ENCODE data around the gene TBC1D1. TPM values are rescaled to one million over a fixed set of nuclear protein-coding genes. Genes with fewer than 3 reads are reported as not detected.

TBC1D1 gene
- total RNA-seq, 1 donor from 2014 or later = 96.0 TPM

GRCh38 chr4:37977471-37978247 lies 86.8 kb downstream of the TBC1D1 start:
- Histone ChIP-seq H3K9me3 (no peaks in the 10 kb centered on the region), H3K27me3 (no peaks in the 10 kb centered on the region), H3K27ac (peak overlapping the region; percentile 98), H3K4me1 (peaks cover 31% of the 10 kb centered on the region), H3K36me3 (no peaks in the 10 kb centered on the region), H3K4me3 (peak overlapping the region; percentile 90 to 96)
- intact Hi-C loops (cut with DNase I) = loop anchor here (10.0 kb wide), 3 partner anchors 57 to 887 kb away; partner anchors contain the start of genes FAM114A1 and TBC1D1
- TF ChIP-seq CTCF (IDR thresholded peaks at IDR 0.05) (peak; percentile 31 to 50 (median 39)), POLR2AphosphoS5 (IDR thresholded peaks at IDR 0.05; ENCODE audit: insufficient read depth in 1 of 2, low read depth in 1 of 2) (peak in 1 of 2 donors; percentile 65), POLR2A (IDR thresholded peaks at IDR 0.05) (no peak)
- DNase-seq (ENCODE audit: extremely low spot score in 2 of 2) = no peak

- peak overlapping the region; percentile 98 for H3K27ac ChIP-seq
- no peaks in the 10 kb centered on the region for H3K9me3 ChIP-seq
- intact Hi-C loops (cut with DNase I) = loop anchor here (10.0 kb wide), 3 partner anchors 56 to 886 kb away; partner anchors contain the start of genes FAM114A1 and TBC1D1
- H3K27me3 ChIP-seq = no peaks in the 10 kb centered on the region
- no peaks in the 10 kb centered on the region for H3K36me3 ChIP-seq
- no peak for DNase-seq (ENCODE audit: extremely low spot score in 2 of 2)
- H3K4me1 ChIP-seq = peaks cover 39% of the 10 kb centered on the region
- TF ChIP-seq POLR2AphosphoS5 (IDR thresholded peaks at IDR 0.05; ENCODE audit: insufficient read depth in 1 of 2, low read depth in 1 of 2) (no peak), CTCF (IDR thresholded peaks at IDR 0.05) (no peak), POLR2A (IDR thresholded peaks at IDR 0.05) (no peak)
- H3K4me3 ChIP-seq = peak overlapping the region; percentile 90 to 96
Observed at GRCh38 chr4:37978248-37978924, 87.5 kb downstream of the TBC1D1 start.

GRCh38 chr4:37980246-37980645 lies 89.4 kb downstream of the TBC1D1 start:
- DNase-seq (ENCODE audit: extremely low spot score in 2 of 2) = no peak
- H3K36me3 ChIP-seq = no peaks in the 10 kb centered on the region
- H3K4me3 ChIP-seq = no peak overlapping the region
- peaks cover 39% of the 10 kb centered on the region for H3K4me1 ChIP-seq
- intact Hi-C loops (cut with DNase I) = no loop called here
- no peaks in the 10 kb centered on the region for H3K27me3 ChIP-seq
- TF ChIP-seq CTCF (IDR thresholded peaks at IDR 0.05) (no peak), POLR2AphosphoS5 (IDR thresholded peaks at IDR 0.05; ENCODE audit: insufficient read depth in 1 of 2, low read depth in 1 of 2) (no peak), POLR2A (IDR thresholded peaks at IDR 0.05) (no peak)
- H3K9me3 ChIP-seq = no peaks in the 10 kb centered on the region
- H3K27ac ChIP-seq = no peak overlapping the region

- intact Hi-C loops (cut with DNase I) = no loop called here
- no peaks in the 10 kb centered on the region for H3K36me3 ChIP-seq
- H3K27ac ChIP-seq = peak overlapping the region; percentile 14
- no peaks in the 10 kb centered on the region for H3K27me3 ChIP-seq
- no peak for TF ChIP-seq CTCF (IDR thresholded peaks at IDR 0.05)
- TF ChIP-seq POLR2AphosphoS5 (IDR thresholded peaks at IDR 0.05; ENCODE audit: insufficient read depth in 1 of 2, low read depth in 1 of 2) = no peak
- no peak for TF ChIP-seq POLR2A (IDR thresholded peaks at IDR 0.05)
- DNase-seq (ENCODE audit: extremely low spot score in 2 of 2) = peak in 1 of 2 donors; percentile 58
- H3K4me1 ChIP-seq = peaks cover 39% of the 10 kb centered on the region
- peak overlapping the region in 1 of 2 donors; percentile 2 for H3K4me3 ChIP-seq
- no peaks in the 10 kb centered on the region for H3K9me3 ChIP-seq
Observed at GRCh38 chr4:37981425-37981824, 90.5 kb downstream of the TBC1D1 start.

Data from vagina (tissue), 2 donors.